Measurements from ENCODE around the gene DENND5A.
"Not testable (repeated sequence)": the region's sequence is repeated elsewhere in the genome, so short reads cannot be mapped to it uniquely, and the experiment has no call there.

DENND5A gene

GRCh38 chr11:9137293-9138132 is 127.6 kb downstream of the DENND5A start:
- peak; percentile 71 for DNase-seq

- no peak for DNase-seq
Observed at GRCh38 chr11:9136741-9137140, 128.4 kb downstream of the DENND5A start.

- DNase-seq, result no peak
Observed at GRCh38 chr11:9133956-9134355, 131.2 kb downstream of the DENND5A start.

- DNase-seq, result no peak
Observed at GRCh38 chr11:9132203-9132878, 132.8 kb downstream of the DENND5A start.

GRCh38 chr11:9130297-9130696 is 134.9 kb downstream of the DENND5A start:
- no peak for DNase-seq

DNA sequence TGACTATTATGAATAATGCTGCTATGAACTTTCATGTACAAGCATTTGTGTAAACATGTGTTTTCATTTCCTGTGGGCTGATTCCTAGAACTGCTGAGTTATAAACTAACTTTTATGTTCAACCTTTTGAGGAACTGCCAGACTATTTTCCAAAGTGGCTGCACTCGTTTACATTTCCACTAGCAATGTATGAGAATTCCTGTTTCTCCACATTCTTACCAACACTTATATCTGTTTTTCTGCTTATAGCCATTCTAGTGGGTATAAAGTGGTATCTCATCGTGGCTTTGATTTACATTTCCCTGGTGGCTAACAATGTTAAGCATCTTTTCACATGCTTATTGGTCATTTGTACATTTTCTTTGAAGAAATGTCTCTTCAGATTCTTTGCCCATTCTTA is 138.5 kb downstream of the DENND5A start:
- DNase-seq, result no peak

DNA sequence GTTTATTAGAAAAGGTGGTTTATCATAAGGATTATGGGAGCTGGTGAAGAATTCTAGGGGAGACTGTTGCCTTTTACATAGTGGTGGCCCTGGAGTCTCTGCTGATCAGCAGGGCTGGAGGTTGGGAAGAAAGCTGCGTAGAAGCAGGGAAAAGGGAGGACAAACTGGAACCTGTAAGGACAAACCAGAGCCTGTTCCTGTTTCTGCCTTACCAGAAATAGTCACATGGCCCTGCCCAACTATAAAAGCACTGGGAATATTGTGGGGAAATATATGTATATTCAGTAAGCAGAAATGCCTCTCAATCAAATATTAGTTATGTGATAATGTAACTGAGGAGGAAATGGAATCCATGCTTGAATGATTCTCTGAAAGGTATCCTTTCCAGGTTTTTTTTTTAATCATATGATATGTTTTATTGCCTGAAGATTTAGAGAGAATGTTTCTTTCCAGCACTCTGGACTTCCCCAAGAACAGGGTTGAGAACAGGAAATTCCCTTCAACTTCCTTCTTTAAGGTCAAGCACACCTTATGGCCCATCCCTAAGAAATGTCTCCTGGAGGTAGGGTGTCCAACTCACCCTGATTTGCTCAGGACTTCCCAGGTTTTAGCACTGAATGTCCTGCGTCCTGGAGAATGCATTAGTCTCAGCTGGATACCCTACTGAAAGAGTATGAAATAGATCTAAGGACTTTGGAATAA is 139.8 kb downstream of the DENND5A start:
- DNase-seq, result no peak

GRCh38 chr11:9123595-9124304 is 141.4 kb downstream of the DENND5A start:
- DNase-seq, result no peak

DNA sequence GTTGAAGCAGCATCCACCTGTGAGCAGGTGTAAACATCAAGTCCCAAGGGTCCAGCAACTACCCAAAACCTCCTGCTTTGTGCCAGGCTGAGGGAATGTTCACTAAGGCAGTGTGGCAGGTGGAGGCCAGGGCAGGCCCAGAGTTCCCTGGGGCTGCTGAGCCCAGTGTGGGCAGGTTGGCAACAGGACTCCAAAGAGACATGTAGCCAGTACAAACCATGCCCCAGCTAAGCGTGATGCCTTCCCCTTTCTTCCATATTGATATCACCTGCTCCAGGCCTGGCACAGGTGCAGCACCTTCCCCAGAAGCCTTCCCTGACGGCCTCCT is 143.7 kb downstream of the DENND5A start:
- DNase-seq, result no peak

- no peak for DNase-seq
Observed at GRCh38 chr11:9120664-9121468, 144.3 kb downstream of the DENND5A start.

DNA sequence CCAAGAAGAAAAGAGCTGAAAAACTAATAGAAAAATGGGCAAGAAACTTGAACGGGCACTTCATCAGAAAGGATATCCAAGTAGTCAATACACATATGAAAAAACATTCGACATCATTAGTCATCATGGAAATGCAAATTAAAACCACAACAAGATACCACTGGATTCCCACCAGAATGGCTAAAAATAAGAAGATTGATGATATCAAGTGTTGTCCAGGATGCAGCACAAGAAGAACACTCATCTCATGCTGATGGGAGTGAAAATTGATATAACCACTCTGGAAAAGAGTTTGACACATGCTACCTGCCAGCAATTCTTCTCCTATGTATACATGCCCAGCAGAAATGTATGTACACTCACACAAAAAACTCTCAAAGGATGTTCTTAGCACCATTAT is 146.9 kb downstream of the DENND5A start:
- DNase-seq, result no peak

DNA sequence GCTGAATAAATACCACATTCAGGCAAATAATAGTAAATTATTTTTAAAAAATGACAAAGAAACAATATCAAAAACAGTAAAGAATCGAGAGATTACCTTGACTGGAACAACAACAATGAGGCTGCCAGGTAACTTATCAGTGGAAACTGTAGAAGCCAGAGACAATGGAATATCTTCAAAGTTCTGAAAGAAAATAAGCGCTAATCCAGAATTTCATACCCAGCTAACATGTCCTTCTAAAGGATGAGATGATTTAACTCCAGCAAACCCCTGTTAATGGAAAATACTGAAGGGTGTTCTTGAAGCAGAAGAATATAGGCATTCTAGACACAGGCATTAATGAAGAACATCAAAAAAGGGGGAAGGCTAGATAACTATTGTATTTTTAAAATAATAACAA is 153.1 kb downstream of the DENND5A start:
- DNase-seq, result no peak

DNA sequence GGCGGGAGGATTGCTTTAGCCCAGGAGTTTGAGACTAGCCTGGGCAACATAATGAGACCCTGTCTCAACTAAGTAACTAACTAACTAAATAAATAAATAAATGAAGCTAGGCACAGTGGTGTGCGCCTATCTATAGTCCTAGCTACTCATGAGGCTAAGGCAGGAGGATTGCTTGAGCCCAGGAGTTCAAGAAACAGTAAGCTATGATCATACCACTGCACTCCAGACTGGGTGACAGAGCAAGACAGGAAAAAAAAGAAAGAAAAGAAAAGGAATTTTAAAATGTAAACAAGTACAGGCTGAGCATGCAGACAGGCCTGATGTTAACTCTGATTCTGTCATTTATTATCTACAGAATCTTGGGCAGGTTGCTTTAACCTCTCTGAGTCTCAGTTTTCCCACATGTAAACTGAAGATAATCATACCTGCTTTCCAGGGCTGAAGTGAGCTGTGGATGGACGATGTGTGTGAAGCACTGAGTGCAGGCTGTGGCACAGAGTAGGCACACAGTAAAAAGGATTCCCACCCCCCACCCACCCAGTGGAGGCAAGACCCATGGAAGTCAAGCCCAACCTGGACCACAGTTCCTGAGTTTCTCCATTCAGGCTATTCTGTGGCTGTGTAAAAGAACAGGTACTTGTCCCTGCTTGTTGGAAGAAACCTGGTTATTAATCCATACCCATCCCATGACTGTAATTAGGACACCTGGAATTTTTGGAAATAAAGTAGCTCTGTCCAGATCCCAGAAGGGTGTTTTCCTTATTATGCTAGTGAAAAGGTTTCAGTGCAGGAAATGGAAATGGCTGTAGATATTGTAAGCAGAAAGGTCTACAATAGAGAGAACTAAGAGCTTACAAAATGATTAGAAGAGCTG is 155.1 kb downstream of the DENND5A start:
- DNase-seq, result no peak

GRCh38 chr11:9104580-9104979 is 160.6 kb downstream of the DENND5A start:
- no peak for DNase-seq

DNA sequence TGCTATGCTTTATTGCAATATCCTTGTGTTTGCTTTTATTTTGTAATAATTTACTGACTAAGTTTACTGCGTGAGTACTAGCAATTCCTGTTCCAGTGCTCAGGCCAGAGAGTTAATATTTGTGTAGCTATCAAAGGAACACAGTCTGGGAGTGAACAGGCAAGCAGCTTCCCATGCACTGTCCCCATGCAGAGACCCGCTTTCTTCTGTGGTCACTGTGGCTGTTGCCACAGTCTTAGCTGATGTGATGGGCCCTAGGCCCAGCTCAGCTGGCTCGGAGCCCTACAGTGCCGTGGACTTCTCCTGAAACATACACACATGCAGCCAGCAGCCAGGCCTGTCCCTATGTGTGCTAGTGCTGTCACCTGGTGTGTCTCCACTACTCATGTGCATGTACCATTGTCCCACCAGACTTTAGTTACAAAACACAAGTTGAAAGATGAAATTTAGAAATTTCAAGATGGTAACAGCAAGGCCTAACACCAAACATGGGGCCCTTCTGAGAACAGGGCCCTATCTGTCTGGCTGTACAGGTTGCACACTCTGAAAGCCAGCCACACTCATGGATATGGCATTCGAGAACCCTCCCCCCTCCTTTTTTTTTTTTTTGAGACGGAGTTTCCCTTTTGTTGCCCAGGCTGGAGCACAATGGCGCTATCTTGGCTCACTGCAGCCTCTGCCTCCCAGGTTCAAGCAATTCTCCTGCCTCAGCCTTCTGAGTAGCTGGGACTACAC is 161.4 kb downstream of the DENND5A start:
- DNase-seq, result no peak

DNA sequence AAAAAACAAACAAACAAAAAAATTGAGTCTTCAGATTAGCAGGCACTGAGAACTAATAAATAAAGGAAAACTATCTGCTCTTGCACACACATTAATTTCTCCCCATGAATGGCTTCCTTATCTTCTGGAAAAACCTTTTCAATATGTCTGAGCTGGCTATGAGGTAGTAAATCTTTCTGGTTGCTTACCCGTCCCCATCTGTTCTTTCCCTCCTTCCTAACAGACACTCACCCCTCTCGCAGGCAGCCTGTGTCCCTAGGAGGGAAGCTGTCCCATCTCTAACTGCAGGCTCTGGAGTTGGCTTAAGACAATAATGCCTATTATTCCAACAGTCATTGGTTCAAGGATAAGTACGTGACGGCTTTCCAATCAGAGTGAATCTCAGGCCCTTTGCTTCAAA is 165.5 kb downstream of the DENND5A start:
- no peak for DNase-seq

GRCh38 chr11:9098455-9098854 is 166.7 kb downstream of the DENND5A start:
- not testable (repeated sequence) for DNase-seq

DNA sequence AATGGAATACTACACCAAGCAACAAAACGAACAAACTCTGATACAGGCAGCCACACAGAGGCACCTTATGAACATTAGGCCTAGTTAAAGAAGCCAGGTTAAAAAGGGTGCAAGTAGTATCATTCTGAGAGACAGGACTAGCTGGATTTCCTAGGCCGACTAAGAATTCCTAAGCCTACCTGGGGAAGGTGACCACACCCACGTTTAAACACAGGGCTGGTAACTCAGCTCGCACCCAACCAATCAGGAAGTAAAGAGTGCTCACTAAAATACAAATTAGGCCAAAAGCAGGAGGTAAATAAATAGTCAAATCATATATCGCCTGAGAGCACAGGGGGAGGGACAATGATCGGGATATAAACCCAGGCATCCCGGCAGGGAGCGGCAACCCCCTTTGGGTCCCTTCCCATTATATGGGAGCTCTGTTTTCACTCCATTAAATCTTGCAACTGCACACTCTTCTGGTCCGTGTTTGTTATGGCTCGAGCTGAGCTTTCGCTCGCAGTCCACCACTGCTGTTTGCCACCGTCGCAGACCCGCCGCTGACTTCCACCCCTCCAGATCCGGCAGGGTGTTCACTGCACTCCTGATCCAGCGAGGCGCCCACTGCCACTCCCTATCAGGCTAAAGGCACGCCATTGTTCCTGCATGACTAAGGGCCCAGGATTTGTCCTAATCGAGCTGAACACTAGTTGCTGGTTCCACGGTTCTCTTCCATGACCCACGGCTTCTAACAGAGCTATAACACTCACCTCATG is 167.8 kb downstream of the DENND5A start:
- DNase-seq, result not testable (repeated sequence)

DNA sequence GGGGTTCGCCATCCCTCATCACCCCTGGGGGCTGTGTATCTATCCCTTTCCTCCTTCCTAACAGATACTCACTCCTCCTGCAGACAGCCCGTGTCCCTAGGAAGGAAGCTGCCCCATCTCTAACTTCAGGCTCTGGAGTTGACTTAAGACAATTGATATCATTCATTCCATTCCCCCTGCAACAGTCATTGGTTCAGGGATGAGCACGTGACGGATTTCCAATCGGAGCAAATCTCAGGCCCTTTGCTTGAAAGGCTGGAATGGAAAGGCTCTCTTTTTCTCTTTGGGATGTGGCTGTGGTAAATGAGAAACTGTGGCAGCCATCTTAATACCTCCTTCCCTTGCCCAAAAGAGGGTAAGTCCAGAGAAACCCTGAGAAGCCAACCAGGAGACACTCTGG is 168.7 kb downstream of the DENND5A start:
- DNase-seq, result no peak

GRCh38 chr11:9095421-9095820 is 169.7 kb downstream of the DENND5A start:
- DNase-seq, result no peak

All from midbrain (tissue), 1 donor.